Left ventricle myocardium inferior (tissue), 1 donor: ENCODE data around the gene NCF4. TPM values are rescaled to one million over a fixed set of nuclear protein-coding genes. Genes with fewer than 3 reads are reported as not detected.

Experiments used
- DNase-seq: peaks from one replicate; pipeline ENCODE4 v3.0.0-alpha.2; 2020
- H3K27ac ChIP-seq: fragments of 200-600 bp; replicated peaks from 2 replicates; pipeline ENCODE4 v1.8.0; 2021
- H3K27me3 ChIP-seq: fragments of 200-600 bp; 2 replicates; pipeline ENCODE4 v1.8.0; 2021; ENCODE audit warnings: low read depth
- H3K36me3 ChIP-seq: fragments of 200-600 bp; 2 replicates; pipeline ENCODE4 v1.8.0; 2021
- H3K4me1 ChIP-seq: fragments of 200-600 bp; 2 replicates; pipeline ENCODE4 v1.8.0; 2021
- H3K4me3 ChIP-seq: fragments of 200-600 bp; 2 replicates; pipeline ENCODE4 v1.8.0; 2021; ENCODE audit warnings: mild to moderate bottlenecking, moderate library complexity
- H3K9me3 ChIP-seq: fragments of 200-600 bp; replicated peaks from 2 replicates; pipeline ENCODE4 v1.8.0; 2021
- CTCF ChIP-seq: fragments of 200-600 bp; IDR thresholded peaks from 2 replicates; pipeline ENCODE4 v1.8.0; 2021; ENCODE audit warnings: antibody characterized with exemption, mild to moderate bottlenecking, borderline replicate concordance
- intact Hi-C: fragments of 100-400 bp; cut with micrococcal nuclease; formaldehyde crosslinking; loops from one replicate; pipeline ENCODE4 v1.11.0; 2022
- long read RNA-seq: library from polyadenylated mRNA; unstranded; transcript quantifications from one replicate; pipeline ENCODE4 v2.0.0, GENCODE V29; 2021
- total RNA-seq: library from RNA; stranded (reverse); fragmentation: NEBNext Ultra II Directional; extraction: Animal tissue kit (Norgen Biotek cat#: 25700); gene quantifications from one replicate; pipeline ENCODE4 v1.2.1, GENCODE V29; 2021
- donor health status: DM: no; HTN: yes; CAD: no; lungs with severe emphysema.

Gene NCF4
- total RNA-seq = 5.5 TPM
- long read RNA-seq, partial matches to known transcripts = 1 of 5 reads
- long read RNA-seq, other reads (novel, unspliced or antisense) = 0 of 5 reads

GRCh38 chr22:36860821-36861659 is at the start of gene NCF4:
NCF4 (plus strand) TSS chr22:36861006; CDS start chr22:36861172, 166 bp downstream.
- Histone ChIP-seq H3K27me3 (peaks cover 34% of the 10 kb centered on the region), H3K4me3 (peak within 1 kb of the TSS; percentile 36), H3K27ac (peak within 1 kb of the TSS; percentile 52), H3K9me3 (no peaks in the 10 kb centered on the region), H3K36me3 (no peaks in the 10 kb centered on the region), H3K4me1 (peaks cover 2% of the 10 kb centered on the region)
- DNase-seq = peak; percentile 64
- no peak for TF ChIP-seq CTCF
- intact Hi-C loops = no loop called here

DNA sequence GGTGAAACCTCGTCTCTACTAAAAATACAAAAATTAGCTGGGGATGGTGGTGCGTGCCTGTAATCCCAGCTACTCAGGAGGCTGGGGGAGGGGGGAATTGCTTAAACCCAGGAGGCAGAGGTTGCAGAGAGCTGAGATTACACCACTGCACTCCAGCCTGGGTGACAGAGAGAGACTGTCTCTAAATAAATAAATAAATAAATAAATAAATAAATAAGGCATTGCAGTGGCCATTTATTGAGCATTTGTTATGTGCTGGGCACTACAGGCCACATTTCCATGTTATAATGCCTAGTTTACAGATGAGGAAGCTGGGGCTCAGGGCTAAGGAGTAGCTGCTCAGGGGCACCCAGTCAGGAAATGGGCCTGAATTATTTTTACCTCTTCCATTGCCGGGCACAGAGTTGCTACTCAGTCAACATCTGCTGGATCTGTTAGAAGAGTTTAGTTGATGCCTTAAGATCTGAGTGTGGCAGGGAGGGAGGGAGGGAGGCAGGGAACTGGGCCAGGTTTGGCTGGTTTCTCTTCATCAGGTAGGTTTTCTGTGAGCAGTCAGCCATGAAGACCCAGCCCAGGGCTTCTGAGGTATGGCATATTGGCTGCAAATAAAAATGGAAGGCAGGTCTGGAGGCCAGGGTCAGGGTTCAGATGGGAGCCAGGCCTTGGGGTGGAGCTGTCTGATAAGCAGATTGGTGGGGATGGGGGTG is 49.6 kb upstream of the NCF4 start:
- TF ChIP-seq CTCF = no peak
- H3K4me3 ChIP-seq = no peak overlapping the region
- peaks cover 94% of the 10 kb centered on the region for H3K27me3 ChIP-seq
- H3K36me3 ChIP-seq = no peaks in the 10 kb centered on the region
- H3K9me3 ChIP-seq = no peaks in the 10 kb centered on the region
- no peak for DNase-seq
- intact Hi-C loops = no loop called here
- H3K4me1 ChIP-seq = peaks cover 2% of the 10 kb centered on the region
- H3K27ac ChIP-seq = no peak overlapping the region

DNA sequence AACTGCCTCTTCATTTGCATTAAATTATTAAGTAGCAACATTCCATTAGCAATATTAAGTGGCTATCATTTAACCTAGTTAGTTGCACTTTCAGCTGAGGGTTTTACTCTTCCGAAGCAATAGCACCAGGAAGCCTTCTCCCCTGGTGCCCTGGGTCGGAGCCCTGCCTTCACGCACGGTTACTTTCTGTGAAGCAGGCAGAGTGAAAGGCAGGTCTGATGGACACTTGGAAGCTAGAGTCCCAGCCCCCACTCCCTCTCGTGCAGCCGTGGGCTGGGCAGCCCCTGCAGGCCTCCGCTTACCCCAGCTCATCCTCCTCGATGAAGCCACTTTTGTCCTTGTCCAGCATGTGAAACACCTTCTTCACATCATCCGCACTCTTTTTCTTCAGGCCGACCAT is 46.0 kb upstream of the NCF4 start:
- Histone ChIP-seq H3K4me1 (peaks cover 13% of the 10 kb centered on the region), H3K9me3 (no peaks in the 10 kb centered on the region), H3K27me3 (peaks cover 97% of the 10 kb centered on the region), H3K36me3 (no peaks in the 10 kb centered on the region), H3K4me3 (no peak overlapping the region), H3K27ac (no peak overlapping the region)
- intact Hi-C loops = no loop called here
- no peak for DNase-seq
- no peak for TF ChIP-seq CTCF

- intact Hi-C loops = no loop called here
- H3K4me1 ChIP-seq = peaks cover 13% of the 10 kb centered on the region
- no peaks in the 10 kb centered on the region for H3K36me3 ChIP-seq
- no peak for TF ChIP-seq CTCF
- peaks cover 99% of the 10 kb centered on the region for H3K27me3 ChIP-seq
- H3K9me3 ChIP-seq = no peaks in the 10 kb centered on the region
- H3K4me3 ChIP-seq = no peak overlapping the region
- H3K27ac ChIP-seq = no peak overlapping the region
- DNase-seq = no peak
Observed at GRCh38 chr22:36815558-36816338, 45.1 kb upstream of the NCF4 start.

GRCh38 chr22:36816339-36816635 is 44.5 kb upstream of the NCF4 start:
- peaks cover 100% of the 10 kb centered on the region for H3K27me3 ChIP-seq
- peaks cover 13% of the 10 kb centered on the region for H3K4me1 ChIP-seq
- DNase-seq = no peak
- no peaks in the 10 kb centered on the region for H3K9me3 ChIP-seq
- intact Hi-C loops = no loop called here
- peak overlapping the region; percentile 55 for H3K4me3 ChIP-seq
- no peak overlapping the region for H3K27ac ChIP-seq
- H3K36me3 ChIP-seq = no peaks in the 10 kb centered on the region
- no peak for TF ChIP-seq CTCF
